Spleen (tissue), 7 donors: ENCODE measurements around the gene HDDC2.

Experiments
- CTCF ChIP-seq, 11 experiments: fragments of 200-600 bp in 7 of 11; fragments of 450-650 bp in 4 of 11; sonication (generic) in 4 of 11; IDR thresholded peaks in 8 of 11; conservative IDR thresholded peaks in 3 of 11; 1 replicate in 7 of 11; 2 replicates in 4 of 11; pipeline versions ENCODE4 v1.4.0 to v1.8.0; 2016 to 2021; ENCODE audit warnings: antibody characterized with exemption in 11 of 11, inconsistent platforms in 4 of 11, mild to moderate bottlenecking in 1 of 11
- POLR2A ChIP-seq, 3 donors: fragments of 450-650 bp; IDR thresholded peaks; one replicate each; pipeline ENCODE4 v1.5.1; 2017; ENCODE audit warnings: antibody characterized with exemption in 3 of 3, mild to moderate bottlenecking in 1 of 3
- donor health status: DM: no; HTN: no; CAD: no; lungs with moderate emphysema.
- donor health status: DM: no; HTN: no; CAD: no.
- donor health status: DM: no; HTN: no; CAD: no.

GRCh38 chr6:125236536-125237327 is 65.0 kb downstream of the HDDC2 start:
- TF ChIP-seq CTCF (IDR thresholded peaks at IDR 0.05 in 8 of 11, conservative IDR thresholded peaks at IDR 0.05 in 3 of 11) = no peak
- no peak for TF ChIP-seq POLR2A (IDR thresholded peaks at IDR 0.05)
